Hepatocyte (in vitro differentiated cells): ENCODE data around the gene EML4.

Experiments
- CTCF ChIP-seq: fragments of 200-600 bp; sonication (generic); IDR thresholded peaks from 2 replicates; pipeline ENCODE4 v1.5.1; 2016; ENCODE audit warnings: antibody characterized with exemption, mild to moderate bottlenecking; ENCODE audit not compliant: poor library complexity
- EZH2 ChIP-seq: fragments of 200-600 bp; sonication (generic); IDR thresholded peaks from 2 replicates; pipeline ENCODE4 v1.6.1; 2016; ENCODE audit warnings: antibody characterized with exemption, mild to moderate bottlenecking, borderline replicate concordance
- EZH2phosphoT487 ChIP-seq: fragments of 200-600 bp; sonication (generic); IDR thresholded peaks from one replicate; pipeline ENCODE4 v1.6.1; 2018; ENCODE audit warnings: antibody characterized with exemption, mild to moderate bottlenecking, low read depth, moderate library complexity; ENCODE audit not compliant: unreplicated experiment, severe bottlenecking

- TF ChIP-seq CTCF, result no peak
- TF ChIP-seq EZH2, result no peak
- no peak for TF ChIP-seq EZH2phosphoT487
Measured at GRCh38 chr2:42254186-42254895, 85.2 kb downstream of the EML4 start.
